OCI-LY1 (cell line): ENCODE data around the gene SLC9A2.

Source experiments
- EZH2 ChIP-seq: fragments of 200-600 bp; sonication (generic), shearing (Covaris generic); IDR thresholded peaks from 2 replicates; pipeline ENCODE4 v1.8.0; 2017; ENCODE audit warnings: borderline replicate concordance, mixed run types, mild to moderate bottlenecking, antibody characterized with exemption, low read length, moderate library complexity, mixed read lengths
- TF ChIP-seq, protein P1 (sequence below): fragments of 200-600 bp; sonication (generic), shearing (Covaris generic); IDR thresholded peaks from 2 replicates; pipeline ENCODE4 v1.5.1; 2017; ENCODE audit warnings: mild to moderate bottlenecking, antibody characterized with exemption, low read length, moderate library complexity, mixed read lengths

DNA sequence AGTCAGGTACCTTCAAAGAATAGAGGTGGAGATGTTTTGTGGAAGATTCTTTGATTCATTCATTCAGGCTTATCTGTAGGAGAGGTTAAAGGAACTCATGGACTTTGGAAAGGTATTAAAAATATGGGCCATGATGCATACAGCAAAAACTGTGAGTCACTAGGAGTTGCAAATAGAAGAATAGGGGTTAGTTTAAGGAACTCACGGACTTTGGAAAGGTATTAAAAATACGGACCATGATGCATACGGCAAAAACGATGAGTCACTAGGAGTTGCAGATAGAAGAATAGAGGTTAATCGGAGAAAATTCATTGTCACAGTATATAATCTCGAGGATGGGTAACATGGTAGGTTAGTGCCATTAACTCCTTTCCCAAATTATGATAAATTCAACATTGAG lies 41.2 kb downstream of the SLC9A2 start:
- TF ChIP-seq, protein P1, sequence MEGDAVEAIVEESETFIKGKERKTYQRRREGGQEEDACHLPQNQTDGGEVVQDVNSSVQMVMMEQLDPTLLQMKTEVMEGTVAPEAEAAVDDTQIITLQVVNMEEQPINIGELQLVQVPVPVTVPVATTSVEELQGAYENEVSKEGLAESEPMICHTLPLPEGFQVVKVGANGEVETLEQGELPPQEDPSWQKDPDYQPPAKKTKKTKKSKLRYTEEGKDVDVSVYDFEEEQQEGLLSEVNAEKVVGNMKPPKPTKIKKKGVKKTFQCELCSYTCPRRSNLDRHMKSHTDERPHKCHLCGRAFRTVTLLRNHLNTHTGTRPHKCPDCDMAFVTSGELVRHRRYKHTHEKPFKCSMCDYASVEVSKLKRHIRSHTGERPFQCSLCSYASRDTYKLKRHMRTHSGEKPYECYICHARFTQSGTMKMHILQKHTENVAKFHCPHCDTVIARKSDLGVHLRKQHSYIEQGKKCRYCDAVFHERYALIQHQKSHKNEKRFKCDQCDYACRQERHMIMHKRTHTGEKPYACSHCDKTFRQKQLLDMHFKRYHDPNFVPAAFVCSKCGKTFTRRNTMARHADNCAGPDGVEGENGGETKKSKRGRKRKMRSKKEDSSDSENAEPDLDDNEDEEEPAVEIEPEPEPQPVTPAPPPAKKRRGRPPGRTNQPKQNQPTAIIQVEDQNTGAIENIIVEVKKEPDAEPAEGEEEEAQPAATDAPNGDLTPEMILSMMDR, result no peak
- no peak for TF ChIP-seq EZH2
